Right atrium auricular region (tissue), 2 donors: Measurements from ENCODE around the gene INPP5A. TPM values are rescaled to one million over a fixed set of nuclear protein-coding genes. Genes with fewer than 3 reads are reported as not detected.

Experiments
- DNase-seq: peaks from one replicate; pipeline ENCODE4 v3.0.0-alpha.2; 2019; ENCODE audit warnings: low spot score
- H3K27ac ChIP-seq, 2 donors: fragments of 200-600 bp; sonication (generic); 1 replicate in 1 of 2; 2 replicates in 1 of 2; pipeline ENCODE4 v1.5.1; 2016 to 2019
- H3K27me3 ChIP-seq, 2 donors: fragments of 200-600 bp; sonication (generic); one replicate each; pipeline versions ENCODE4 v1.5.1 to v1.6.0; 2017 to 2019
- H3K36me3 ChIP-seq: fragments of 200-600 bp; sonication (generic); one replicate; pipeline ENCODE4 v1.5.1; 2016
- H3K4me1 ChIP-seq, 2 donors: fragments of 200-600 bp; sonication (generic); one replicate each; pipeline versions ENCODE4 v1.5.1 to v1.6.0; 2017 to 2019
- H3K4me3 ChIP-seq, 2 donors: fragments of 200-600 bp; sonication (generic); 1 replicate in 1 of 2; 2 replicates in 1 of 2; pipeline ENCODE4 v1.5.1; 2017 to 2019; ENCODE audit warnings: mild to moderate bottlenecking in 1 of 2, moderate library complexity in 1 of 2
- H3K9me3 ChIP-seq, 2 donors: fragments of 200-600 bp; sonication (generic); one replicate each; pipeline ENCODE4 v1.5.1; 2019
- CTCF ChIP-seq, 2 donors: fragments of 200-600 bp; sonication (generic); IDR thresholded peaks; one replicate each; pipeline ENCODE4 v1.5.1; 2019; ENCODE audit warnings: antibody characterized with exemption in 2 of 2
- total RNA-seq, 2 donors: library from RNA; depleted of rRNA; stranded (reverse); fragments of >200 nt; gene quantifications; one replicate each; pipeline ENCODE4 v1.1.0, GENCODE V29; 2016

The INPP5A gene
- total RNA-seq, 2 donors from 2014 or later, result 116 to 143 TPM

- no peaks in the 10 kb centered on the region for H3K27me3 ChIP-seq
- H3K9me3 ChIP-seq, result peaks cover 0 to 15% of the 10 kb centered on the region in 2 donors
- H3K36me3 ChIP-seq, result peaks cover 30% of the 10 kb centered on the region
- H3K4me3 ChIP-seq, result no peak overlapping the region
- DNase-seq, result no peak
- TF ChIP-seq CTCF (IDR thresholded peaks at IDR 0.05), result no peak
- no peak overlapping the region for H3K27ac ChIP-seq
- H3K4me1 ChIP-seq, result no peaks in the 10 kb centered on the region
Measured at GRCh38 chr10:132709471-132709951, 171.9 kb downstream of the INPP5A start.

GRCh38 chr10:132710036-132710686, 172.6 kb downstream of the INPP5A start:
- DNase-seq, result no peak
- Histone ChIP-seq H3K27me3 (no peaks in the 10 kb centered on the region), H3K36me3 (peaks cover 26% of the 10 kb centered on the region), H3K4me1 (no peaks in the 10 kb centered on the region), H3K27ac (no peak overlapping the region), H3K9me3 (peaks cover 0 to 13% of the 10 kb centered on the region in 2 donors), H3K4me3 (no peak overlapping the region)
- TF ChIP-seq CTCF (IDR thresholded peaks at IDR 0.05), result no peak

GRCh38 chr10:132710746-132711612, 173.4 kb downstream of the INPP5A start:
- DNase-seq, result no peak
- H3K4me1 ChIP-seq, result no peaks in the 10 kb centered on the region
- H3K27ac ChIP-seq, result no peak overlapping the region
- no peak for TF ChIP-seq CTCF (IDR thresholded peaks at IDR 0.05)
- no peak overlapping the region for H3K4me3 ChIP-seq
- no peaks in the 10 kb centered on the region for H3K27me3 ChIP-seq
- H3K9me3 ChIP-seq, result peaks cover 0 to 5% of the 10 kb centered on the region in 2 donors
- peaks cover 19% of the 10 kb centered on the region for H3K36me3 ChIP-seq

GRCh38 chr10:132711613-132712121, 174.1 kb downstream of the INPP5A start:
- Histone ChIP-seq H3K4me1 (no peaks in the 10 kb centered on the region), H3K27ac (no peak overlapping the region), H3K36me3 (peaks cover 24% of the 10 kb centered on the region), H3K27me3 (no peaks in the 10 kb centered on the region), H3K9me3 (no peaks in the 10 kb centered on the region), H3K4me3 (no peak overlapping the region)
- no peak for TF ChIP-seq CTCF (IDR thresholded peaks at IDR 0.05)
- no peak for DNase-seq

- no peak for DNase-seq
- H3K9me3 ChIP-seq, result no peaks in the 10 kb centered on the region
- no peaks in the 10 kb centered on the region for H3K27me3 ChIP-seq
- no peaks in the 10 kb centered on the region for H3K4me1 ChIP-seq
- TF ChIP-seq CTCF (IDR thresholded peaks at IDR 0.05), result no peak
- H3K36me3 ChIP-seq, result peaks cover 24% of the 10 kb centered on the region
- H3K4me3 ChIP-seq, result no peak overlapping the region
- no peak overlapping the region for H3K27ac ChIP-seq
Measured at GRCh38 chr10:132712291-132712690, 174.7 kb downstream of the INPP5A start.
